Left forelimb (tissue), 1 donor: ENCODE results near the gene GSTM4.
"Not testable (repeated sequence)": the region's sequence is repeated elsewhere in the genome, so short reads cannot be mapped to it uniquely, and the experiment has no call there.

ENCODE experiments used
- DNase-seq: peaks from one replicate; pipeline ENCODE4 v3.0.0-alpha.2; 2018; ENCODE audit warnings: low spot score

Gene GSTM4

GRCh38 chr1:109637446-109637845, 18.5 kb upstream of the GSTM4 start:
- DNase-seq, result peak; percentile 38

- DNase-seq, result no peak
Measured at GRCh38 chr1:109639063-109639840, 16.6 kb upstream of the GSTM4 start.

- no peak for DNase-seq
Measured at GRCh38 chr1:109639841-109640184, 16.1 kb upstream of the GSTM4 start.

GRCh38 chr1:109640285-109640865, 15.5 kb upstream of the GSTM4 start:
- DNase-seq, result no peak

DNA sequence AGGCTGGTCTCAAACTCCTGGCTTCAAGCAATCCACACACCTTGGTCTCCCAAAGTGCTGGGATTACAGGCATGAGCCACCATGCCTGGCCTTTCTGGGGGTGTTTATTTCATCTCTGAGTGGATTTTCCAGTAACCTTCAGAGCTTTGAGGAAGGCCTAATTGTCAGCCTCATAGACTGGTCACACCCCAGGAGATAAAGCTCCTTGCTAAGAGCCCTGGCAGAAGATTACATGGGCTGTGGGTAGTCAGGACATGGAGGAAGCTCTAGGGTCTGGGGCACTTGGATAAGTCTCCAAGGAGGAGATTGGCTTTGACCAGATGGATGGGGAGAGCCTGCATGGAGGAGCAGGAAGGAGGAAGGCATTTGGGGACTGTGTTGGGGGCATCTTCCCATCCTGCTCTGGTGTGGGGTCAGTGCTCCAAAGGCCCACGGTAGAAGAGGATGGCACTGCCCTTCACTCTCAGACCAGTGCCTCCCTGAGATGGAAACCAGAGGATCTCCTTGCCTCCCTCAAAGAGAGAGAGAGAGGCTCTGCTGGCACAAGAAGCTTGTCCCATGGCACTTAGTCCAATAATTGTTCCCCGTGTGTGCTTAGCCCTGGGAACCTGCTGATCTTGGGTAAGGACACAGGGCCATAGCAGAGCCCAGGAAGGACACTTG, 14.7 kb upstream of the GSTM4 start:
- DNase-seq, result no peak

DNA sequence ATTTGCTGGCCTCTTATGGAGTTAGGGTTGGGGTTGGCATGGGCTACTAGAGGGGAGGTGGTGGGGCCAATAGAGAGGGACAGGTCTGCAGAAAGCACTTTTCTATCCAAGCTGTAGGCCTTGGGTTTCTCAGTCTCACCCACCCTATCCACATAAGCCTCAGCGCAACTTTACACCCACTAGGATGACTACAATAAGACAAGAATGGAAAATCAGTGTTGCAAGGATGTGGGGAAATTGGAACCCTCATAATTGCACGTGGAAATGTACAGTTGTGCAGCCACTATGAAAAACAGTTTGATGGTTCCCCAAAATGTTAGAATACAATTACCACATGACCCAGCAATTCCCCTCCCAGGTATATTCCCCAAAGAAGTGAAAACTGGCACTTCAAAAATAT, 14.0 kb upstream of the GSTM4 start:
- DNase-seq, result no peak

- no peak for DNase-seq
Measured at GRCh38 chr1:109642626-109643025, 13.3 kb upstream of the GSTM4 start.

DNA sequence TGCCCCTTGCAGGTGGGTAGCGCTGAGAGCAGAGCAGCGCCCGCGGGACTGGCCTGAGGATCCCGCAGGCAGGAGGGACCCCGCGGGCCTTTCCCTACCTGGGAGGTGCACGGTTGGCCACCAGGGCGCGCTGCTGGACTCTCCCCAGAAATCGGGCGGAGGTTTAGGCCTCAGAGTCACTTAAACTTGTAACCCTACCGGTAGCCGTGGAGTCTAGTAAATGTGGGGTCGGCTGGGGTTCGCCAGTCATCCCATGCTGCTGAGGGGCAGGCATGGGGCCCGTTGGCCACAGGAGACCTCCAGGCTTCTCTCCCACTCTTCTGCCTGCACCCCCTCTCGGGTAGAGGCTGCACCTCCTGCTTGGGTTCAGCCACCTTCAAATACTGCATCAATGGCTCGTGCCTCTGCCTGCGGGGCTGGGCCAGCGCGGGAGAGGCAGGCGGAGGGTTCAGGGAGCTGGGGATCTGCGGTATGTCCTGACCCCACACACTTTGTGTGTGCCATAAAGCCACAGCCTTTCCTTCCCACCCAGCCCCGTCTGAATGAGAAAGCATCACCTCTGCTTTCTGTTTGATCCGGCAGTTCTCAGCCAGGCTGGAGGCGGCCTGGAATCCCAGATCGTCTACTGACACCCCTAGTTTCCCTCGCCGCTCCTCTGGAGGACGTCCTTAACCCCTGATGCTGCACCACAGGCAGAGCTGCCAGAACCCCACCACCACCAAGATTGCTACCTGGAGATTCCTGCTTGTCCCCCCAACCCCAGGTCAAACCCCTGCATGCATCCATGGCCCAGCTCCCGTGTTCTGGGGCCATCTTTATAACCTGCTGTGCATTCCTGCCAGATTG, 12.3 kb upstream of the GSTM4 start:
- no peak for DNase-seq

DNA sequence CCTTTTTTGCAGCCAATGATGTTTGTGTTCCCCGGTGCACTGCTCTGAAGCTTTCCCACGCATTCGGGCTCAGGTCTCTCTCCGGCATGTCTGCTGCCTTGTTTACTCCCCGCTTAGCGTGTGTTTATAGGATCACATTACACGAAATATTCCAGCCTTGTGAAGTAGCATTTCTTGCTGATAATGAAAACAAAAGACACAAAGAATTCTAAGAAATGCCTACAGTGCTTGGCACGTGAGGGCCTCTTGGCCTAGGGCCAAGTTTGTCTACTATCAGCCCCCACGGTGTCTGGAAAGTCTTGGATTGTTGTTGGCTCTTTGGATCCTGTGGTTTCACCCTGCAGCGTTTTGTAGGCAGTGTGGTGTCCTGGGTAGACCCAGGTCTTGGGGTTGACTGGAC, 11.2 kb upstream of the GSTM4 start:
- no peak for DNase-seq

DNA sequence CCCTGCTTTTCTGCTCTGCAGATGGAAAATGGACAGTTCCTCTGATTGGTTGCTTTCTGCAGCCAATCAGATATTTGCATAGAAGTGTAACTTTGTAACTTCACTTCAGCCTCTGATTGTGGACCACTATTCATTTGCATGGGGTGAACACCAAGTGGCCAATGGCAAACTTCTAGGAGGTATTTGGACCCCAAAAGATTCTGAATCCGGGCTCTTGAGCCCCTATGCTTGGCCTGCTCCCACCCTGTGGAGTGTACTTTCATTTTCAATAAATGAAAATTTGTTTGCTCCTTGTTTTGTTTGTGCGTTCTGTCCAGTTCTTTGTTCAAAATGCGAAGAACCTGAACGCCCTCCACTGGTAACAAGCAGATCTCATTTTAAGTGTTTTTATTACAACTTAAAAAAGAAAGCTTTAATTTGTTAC, 6.4 kb upstream of the GSTM4 start:
- DNase-seq, result no peak

- no peak for DNase-seq
Measured at GRCh38 chr1:109650609-109651008, 5.3 kb upstream of the GSTM4 start.

DNA sequence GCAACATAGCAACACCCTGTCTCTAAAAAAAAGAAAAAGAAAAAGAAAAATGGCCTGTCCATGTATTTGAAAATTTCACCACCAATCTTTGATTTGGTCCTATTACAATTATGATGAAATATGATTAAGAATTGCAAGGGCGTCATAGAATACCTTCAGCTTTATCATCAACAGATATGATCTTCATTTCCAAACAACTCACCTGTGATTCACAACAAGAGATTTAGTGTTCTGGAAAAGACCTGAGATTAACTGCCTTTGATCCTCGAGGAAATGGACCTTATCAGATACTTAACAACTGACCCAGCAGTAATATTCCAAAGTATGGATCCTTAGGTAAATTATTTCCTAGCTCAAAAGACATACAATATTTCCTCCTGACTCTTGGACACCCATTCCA, 3.5 kb upstream of the GSTM4 start:
- DNase-seq, result no peak

GRCh38 chr1:109653306-109653705, 2.6 kb upstream of the GSTM4 start:
- no peak for DNase-seq

GRCh38 chr1:109654519-109654918, 1.4 kb upstream of the GSTM4 start:
- DNase-seq, result no peak

- DNase-seq, result no peak
Measured at GRCh38 chr1:109657395-109657794, 1.5 kb downstream of the GSTM4 start.

DNA sequence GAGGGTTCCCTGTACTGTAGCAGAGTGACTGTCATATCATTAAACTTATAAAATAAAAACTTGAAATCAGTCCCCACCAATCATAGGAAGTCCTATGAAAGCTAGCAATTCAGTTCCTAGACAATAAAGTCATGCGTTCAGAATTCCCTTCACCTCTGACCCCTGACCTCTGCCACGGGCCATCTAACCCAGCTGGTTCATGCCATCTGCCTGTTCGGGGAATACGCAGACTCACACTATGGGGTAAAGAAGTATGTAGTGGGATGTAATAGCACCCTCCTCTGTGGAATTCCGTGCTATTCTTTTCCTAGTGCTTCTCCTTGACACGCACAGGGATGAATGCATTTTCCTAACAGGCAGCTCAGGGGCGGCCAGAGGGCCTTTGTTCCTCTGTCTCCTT, 2.1 kb downstream of the GSTM4 start:
- DNase-seq, result no peak

- no peak for DNase-seq
Measured at GRCh38 chr1:109658533-109659042, 2.7 kb downstream of the GSTM4 start.

- DNase-seq, result peak; percentile 17
Measured at GRCh38 chr1:109659145-109659544, 3.2 kb downstream of the GSTM4 start.

DNA sequence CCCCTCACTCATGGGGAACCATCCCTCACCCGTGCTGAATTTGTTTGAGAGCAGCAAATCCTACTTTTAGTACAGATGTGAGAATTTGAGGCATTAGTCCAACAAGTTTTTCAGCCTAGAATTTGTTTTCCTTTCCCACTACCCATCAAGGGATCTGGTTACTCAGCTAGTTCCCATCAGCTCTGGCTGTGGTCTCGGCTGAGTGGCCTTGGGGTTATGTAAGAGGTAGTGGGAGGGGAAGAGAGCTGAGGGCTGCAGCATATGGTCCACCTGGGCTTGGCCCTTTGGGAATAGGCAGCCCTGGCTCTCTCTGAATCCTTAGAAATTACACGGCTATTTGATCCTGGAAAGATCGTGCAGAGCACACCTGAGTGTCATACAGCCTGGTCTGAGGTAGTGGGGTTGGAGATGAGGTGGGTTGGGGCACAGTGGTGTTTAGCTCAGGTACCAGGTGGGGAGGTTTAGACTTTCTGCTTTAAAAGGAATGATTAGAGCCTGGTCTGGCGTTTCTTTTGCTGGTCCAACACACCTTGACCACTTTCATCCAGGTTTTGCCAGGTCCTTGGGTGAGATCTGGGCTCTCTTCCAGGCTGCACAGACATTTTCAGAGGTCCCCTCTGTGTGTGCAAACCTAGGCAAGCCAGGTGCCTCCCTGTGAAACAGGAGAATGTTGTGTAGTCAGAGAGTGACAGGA, 4.2 kb downstream of the GSTM4 start:
- no peak for DNase-seq

DNA sequence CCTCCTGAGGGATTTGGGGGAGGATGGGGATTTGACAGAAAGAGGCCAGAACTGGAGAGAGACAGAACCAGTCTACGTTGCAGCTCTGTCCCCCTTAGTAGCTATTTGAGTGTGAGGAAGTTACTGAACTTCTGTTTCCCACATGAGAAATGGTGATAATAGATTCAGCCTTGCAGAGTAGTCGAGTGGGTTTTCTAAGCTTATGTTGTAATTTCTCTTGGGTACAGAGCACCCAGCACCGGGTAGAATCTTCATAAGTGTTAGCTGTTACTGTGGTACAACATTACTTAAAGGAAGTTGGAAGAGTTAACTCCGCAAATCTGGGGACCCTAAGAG, 4.8 kb downstream of the GSTM4 start:
- not testable (repeated sequence) for DNase-seq

DNA sequence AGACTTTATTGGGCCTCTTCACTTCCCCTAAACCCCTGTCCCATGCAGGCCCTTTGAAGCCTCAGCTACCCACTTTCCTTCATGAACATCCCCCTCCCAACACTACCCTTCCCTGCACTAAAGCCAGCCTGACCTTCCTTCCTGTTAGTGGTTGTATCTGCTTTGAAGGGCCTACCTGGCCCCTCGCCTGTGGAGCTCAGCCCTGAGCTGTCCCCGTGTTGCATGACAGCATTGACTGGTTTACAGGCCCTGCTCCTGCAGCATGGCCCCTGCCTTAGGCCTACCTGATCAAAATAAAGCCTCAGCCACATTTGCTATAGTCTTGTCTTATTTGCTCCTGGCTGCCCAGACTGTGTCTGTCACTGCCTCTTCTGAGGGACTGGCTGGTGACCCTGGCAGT, 5.5 kb downstream of the GSTM4 start:
- DNase-seq, result no peak

DNA sequence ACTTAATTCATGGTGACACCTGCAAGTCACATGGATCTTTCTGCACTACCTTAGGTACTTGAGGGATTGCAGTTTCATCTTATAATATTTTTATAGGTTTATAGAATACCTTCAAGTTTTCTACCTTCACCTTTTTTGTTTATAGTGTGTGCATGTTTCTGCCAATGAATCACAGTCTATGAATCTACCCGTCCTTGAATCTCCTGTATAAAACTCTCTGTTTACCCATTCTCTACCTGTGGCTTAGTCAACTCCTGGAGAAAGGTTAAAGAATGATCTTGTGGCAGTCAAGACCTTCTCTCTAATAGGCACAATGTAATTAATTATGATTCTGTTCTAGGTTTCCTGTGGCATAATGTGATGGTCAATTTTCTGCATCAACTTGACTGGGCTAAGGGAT, 8.8 kb downstream of the GSTM4 start:
- no peak for DNase-seq
